SK-N-SH treated with all-trans-retinoic acid at 6 μM for 48 hours (cell line): ENCODE measurements around the gene LRRC4C.

Experiments used
- PATZ1 ChIP-seq: fragments of 250-450 bp; sonication (Bioruptor Pico); IDR thresholded peaks from 2 replicates; pipeline ENCODE4 v1.8.0; 2020; ENCODE audit warnings: mild to moderate bottlenecking, moderate library complexity, borderline replicate concordance
- SNAI2 ChIP-seq: fragments of 250-450 bp; sonication (Bioruptor Pico); IDR thresholded peaks from 2 replicates; pipeline ENCODE4 v1.5.0; 2020; ENCODE audit warnings: mild to moderate bottlenecking, moderate library complexity
- TOX ChIP-seq: fragments of 250-450 bp; sonication (Bioruptor Pico); IDR thresholded peaks from 2 replicates; pipeline ENCODE4 v1.8.0; 2021; ENCODE audit warnings: mild to moderate bottlenecking, moderate library complexity, borderline replicate concordance
- ZFP3 ChIP-seq: fragments of 250-450 bp; sonication (Bioruptor Pico); IDR thresholded peaks from 2 replicates; pipeline ENCODE4 v1.5.0; 2020; ENCODE audit warnings: mild to moderate bottlenecking, moderate library complexity
- ZFP30 ChIP-seq: fragments of 450-650 bp; formaldehyde crosslinking; IDR thresholded peaks from 2 replicates; pipeline ENCODE4 v1.5.0; 2022; ENCODE audit warnings: mild to moderate bottlenecking, moderate library complexity
- TF ChIP-seq, protein P1 (sequence below): fragments of 250-450 bp; sonication (Bioruptor Pico); IDR thresholded peaks from 2 replicates; pipeline ENCODE4 v1.5.1; 2020; ENCODE audit warnings: low read depth, mild to moderate bottlenecking, moderate library complexity

DNA sequence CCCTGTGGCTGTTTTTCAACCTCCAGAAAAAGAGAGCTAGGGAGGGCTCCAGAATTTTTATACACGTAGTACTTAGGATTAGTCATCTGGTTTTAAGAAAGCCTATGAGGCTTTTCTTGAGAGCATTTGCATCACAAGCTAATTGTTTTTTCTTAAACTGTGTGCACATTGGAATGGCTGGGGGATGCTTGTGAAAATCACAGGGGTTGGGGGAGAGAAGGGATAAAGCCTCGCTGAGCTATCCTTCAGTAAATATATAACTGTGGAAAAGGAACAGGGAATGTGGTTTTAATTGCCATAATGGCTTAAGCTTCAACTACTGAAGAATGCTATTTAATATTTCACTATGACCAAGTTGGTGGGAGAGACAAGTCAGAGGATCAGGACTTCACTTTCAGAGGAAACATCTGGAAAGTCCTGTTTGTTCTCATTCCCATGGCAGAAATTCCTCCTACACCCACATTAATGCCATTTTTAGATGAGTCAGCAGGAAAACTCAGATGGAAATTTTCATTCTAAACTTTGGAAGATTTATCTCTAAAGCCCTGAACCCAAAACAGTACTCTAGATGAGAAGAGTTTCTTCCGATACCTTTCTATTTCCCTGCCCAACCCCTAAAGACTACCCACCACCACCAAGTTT lies 591.3 kb downstream of the LRRC4C start:
- TF ChIP-seq, protein P1, sequence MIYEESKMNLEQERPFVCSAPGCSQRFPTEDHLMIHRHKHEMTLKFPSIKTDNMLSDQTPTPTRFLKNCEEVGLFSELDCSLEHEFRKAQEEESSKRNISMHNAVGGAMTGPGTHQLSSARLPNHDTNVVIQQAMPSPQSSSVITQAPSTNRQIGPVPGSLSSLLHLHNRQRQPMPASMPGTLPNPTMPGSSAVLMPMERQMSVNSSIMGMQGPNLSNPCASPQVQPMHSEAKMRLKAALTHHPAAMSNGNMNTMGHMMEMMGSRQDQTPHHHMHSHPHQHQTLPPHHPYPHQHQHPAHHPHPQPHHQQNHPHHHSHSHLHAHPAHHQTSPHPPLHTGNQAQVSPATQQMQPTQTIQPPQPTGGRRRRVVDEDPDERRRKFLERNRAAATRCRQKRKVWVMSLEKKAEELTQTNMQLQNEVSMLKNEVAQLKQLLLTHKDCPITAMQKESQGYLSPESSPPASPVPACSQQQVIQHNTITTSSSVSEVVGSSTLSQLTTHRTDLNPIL (CRISPR knock-in tag): no peak
- TF ChIP-seq ZFP30: no peak
- TF ChIP-seq PATZ1 (CRISPR knock-in tag): no peak
- no peak for TF ChIP-seq SNAI2 (CRISPR knock-in tag)
- no peak for TF ChIP-seq TOX (CRISPR knock-in tag)
- no peak for TF ChIP-seq ZFP3 (CRISPR knock-in tag)
